HEK293 (cell line): Measurements from ENCODE around the gene SAMD13.

Source experiments
- ZBTB20 ChIP-seq: fragments of 450-650 bp; formaldehyde crosslinking; IDR thresholded peaks from 2 replicates; pipeline ENCODE4 v1.5.1; 2016; ENCODE audit warnings: missing biosample characterization, missing genetic modification characterization
- ZBTB21 ChIP-seq: fragments of 450-650 bp; formaldehyde crosslinking; IDR thresholded peaks from 2 replicates; pipeline ENCODE4 v1.5.1; 2017; ENCODE audit warnings: missing biosample characterization, missing genetic modification characterization
- ZNF133 ChIP-seq: fragments of 450-650 bp; formaldehyde crosslinking; IDR thresholded peaks from 2 replicates; pipeline ENCODE4 v1.5.1; 2016; ENCODE audit warnings: missing biosample characterization, missing genetic modification characterization
- ZNF426 ChIP-seq: fragments of 450-650 bp; formaldehyde crosslinking; IDR thresholded peaks from 2 replicates; pipeline ENCODE4 v1.5.1; 2017; ENCODE audit warnings: missing biosample characterization, missing genetic modification characterization, mild to moderate bottlenecking, inconsistent platforms, moderate library complexity
- ZNF704 ChIP-seq: fragments of 450-650 bp; formaldehyde crosslinking; IDR thresholded peaks from 2 replicates; pipeline ENCODE4 v1.5.1; 2016; ENCODE audit warnings: missing biosample characterization, missing genetic modification characterization
- ZNF776 ChIP-seq: fragments of 450-650 bp; formaldehyde crosslinking; IDR thresholded peaks from 2 replicates; pipeline ENCODE4 v1.5.0; 2017; ENCODE audit warnings: missing biosample characterization, missing genetic modification characterization, borderline replicate concordance
- TF ChIP-seq, protein P1 (sequence below): fragments of 450-650 bp; formaldehyde crosslinking; IDR thresholded peaks from 2 replicates; pipeline ENCODE4 v1.5.1; 2016; ENCODE audit warnings: missing biosample characterization, missing genetic modification characterization
- TF ChIP-seq, protein P2 (sequence below): fragments of 450-650 bp; formaldehyde crosslinking; optimal IDR thresholded peaks from 2 replicates; pipeline ENCODE3; 2016; ENCODE audit warnings: missing biosample characterization, mild to moderate bottlenecking, missing genetic modification characterization
- TF ChIP-seq, protein P3 (sequence below): fragments of 450-650 bp; formaldehyde crosslinking; IDR thresholded peaks from 2 replicates; pipeline ENCODE4 v1.5.1; 2017; ENCODE audit warnings: missing biosample characterization, mild to moderate bottlenecking, missing genetic modification characterization, moderate library complexity

DNA sequence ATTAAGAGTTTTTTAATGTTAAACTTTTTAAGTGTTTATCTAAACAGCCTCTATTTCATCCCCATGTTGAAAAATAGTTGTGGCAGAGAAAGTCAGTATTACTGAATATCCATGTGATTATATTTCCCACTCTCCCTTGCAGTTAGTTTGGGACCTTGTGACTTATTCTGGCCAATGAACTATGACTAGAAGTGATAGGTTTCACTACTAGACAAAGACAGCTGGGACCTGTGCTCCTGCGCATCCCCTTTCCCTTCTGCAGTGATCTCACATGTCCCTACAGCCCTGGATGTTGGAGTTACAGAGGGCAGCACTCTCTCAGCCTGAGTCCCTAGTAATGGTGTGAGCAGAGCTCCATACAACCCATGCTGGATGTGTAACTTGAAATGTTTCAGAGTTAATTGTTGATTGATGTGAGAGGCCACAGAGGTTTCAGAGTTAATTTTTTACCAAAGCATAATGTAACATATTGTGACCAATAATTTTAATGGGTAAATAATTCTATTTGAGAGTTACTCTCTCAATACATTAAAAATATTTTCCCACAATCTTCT lies 18.7 kb upstream of the SAMD13 start:
- TF ChIP-seq, protein P1, sequence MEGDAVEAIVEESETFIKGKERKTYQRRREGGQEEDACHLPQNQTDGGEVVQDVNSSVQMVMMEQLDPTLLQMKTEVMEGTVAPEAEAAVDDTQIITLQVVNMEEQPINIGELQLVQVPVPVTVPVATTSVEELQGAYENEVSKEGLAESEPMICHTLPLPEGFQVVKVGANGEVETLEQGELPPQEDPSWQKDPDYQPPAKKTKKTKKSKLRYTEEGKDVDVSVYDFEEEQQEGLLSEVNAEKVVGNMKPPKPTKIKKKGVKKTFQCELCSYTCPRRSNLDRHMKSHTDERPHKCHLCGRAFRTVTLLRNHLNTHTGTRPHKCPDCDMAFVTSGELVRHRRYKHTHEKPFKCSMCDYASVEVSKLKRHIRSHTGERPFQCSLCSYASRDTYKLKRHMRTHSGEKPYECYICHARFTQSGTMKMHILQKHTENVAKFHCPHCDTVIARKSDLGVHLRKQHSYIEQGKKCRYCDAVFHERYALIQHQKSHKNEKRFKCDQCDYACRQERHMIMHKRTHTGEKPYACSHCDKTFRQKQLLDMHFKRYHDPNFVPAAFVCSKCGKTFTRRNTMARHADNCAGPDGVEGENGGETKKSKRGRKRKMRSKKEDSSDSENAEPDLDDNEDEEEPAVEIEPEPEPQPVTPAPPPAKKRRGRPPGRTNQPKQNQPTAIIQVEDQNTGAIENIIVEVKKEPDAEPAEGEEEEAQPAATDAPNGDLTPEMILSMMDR (tag by site-specific recombination), result no peak
- no peak for TF ChIP-seq ZNF704
- no peak for TF ChIP-seq ZNF133 (tag by site-specific recombination)
- no peak for TF ChIP-seq ZBTB20 (tag by site-specific recombination)
- TF ChIP-seq ZNF426 (tag by site-specific recombination), result no peak
- no peak for TF ChIP-seq ZNF776
- TF ChIP-seq, protein P2, sequence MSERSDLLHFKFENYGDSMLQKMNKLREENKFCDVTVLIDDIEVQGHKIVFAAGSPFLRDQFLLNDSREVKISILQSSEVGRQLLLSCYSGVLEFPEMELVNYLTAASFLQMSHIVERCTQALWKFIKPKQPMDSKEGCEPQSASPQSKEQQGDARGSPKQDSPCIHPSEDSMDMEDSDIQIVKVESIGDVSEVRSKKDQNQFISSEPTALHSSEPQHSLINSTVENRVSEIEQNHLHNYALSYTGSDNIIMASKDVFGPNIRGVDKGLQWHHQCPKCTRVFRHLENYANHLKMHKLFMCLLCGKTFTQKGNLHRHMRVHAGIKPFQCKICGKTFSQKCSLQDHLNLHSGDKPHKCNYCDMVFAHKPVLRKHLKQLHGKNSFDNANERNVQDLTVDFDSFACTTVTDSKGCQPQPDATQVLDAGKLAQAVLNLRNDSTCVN (tag by site-specific recombination), result no peak
- TF ChIP-seq, protein P3, sequence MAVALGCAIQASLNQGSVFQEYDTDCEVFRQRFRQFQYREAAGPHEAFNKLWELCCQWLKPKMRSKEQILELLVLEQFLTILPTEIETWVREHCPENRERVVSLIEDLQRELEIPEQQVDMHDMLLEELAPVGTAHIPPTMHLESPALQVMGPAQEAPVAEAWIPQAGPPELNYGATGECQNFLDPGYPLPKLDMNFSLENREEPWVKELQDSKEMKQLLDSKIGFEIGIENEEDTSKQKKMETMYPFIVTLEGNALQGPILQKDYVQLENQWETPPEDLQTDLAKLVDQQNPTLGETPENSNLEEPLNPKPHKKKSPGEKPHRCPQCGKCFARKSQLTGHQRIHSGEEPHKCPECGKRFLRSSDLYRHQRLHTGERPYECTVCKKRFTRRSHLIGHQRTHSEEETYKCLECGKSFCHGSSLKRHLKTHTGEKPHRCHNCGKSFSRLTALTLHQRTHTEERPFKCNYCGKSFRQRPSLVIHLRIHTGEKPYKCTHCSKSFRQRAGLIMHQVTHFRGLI, result no peak
- TF ChIP-seq ZBTB21 (tag by site-specific recombination), result no peak
